OCI-LY1 (cell line): Measurements from ENCODE around the gene ECSCR.

Experiments used
- CTCF ChIP-seq: fragments of 200-600 bp; sonication (generic), shearing (Covaris generic); IDR thresholded peaks from 2 replicates; pipeline ENCODE4 v1.5.1; 2017; ENCODE audit warnings: mild to moderate bottlenecking, antibody characterized with exemption, low read length, moderate library complexity, mixed read lengths
- EZH2 ChIP-seq: fragments of 200-600 bp; sonication (generic), shearing (Covaris generic); IDR thresholded peaks from 2 replicates; pipeline ENCODE4 v1.8.0; 2017; ENCODE audit warnings: borderline replicate concordance, mixed run types, mild to moderate bottlenecking, antibody characterized with exemption, low read length, moderate library complexity, mixed read lengths

- TF ChIP-seq CTCF: no peak
- no peak for TF ChIP-seq EZH2
Observed at GRCh38 chr5:139495638-139496435, 33.3 kb upstream of the ECSCR start.
